Left ventricle myocardium inferior (tissue), 1 donor: ENCODE data around the gene THRAP3. TPM values are rescaled to one million over a fixed set of nuclear protein-coding genes. Genes with fewer than 3 reads are reported as not detected.
A peak's percentile ranks its signal among the peaks of the same experiment; 100 is the strongest.

Experiments used
- DNase-seq: peaks from one replicate; pipeline ENCODE4 v3.0.0-alpha.2; 2020
- H3K27ac ChIP-seq: fragments of 200-600 bp; replicated peaks from 2 replicates; pipeline ENCODE4 v1.8.0; 2021
- H3K27me3 ChIP-seq: fragments of 200-600 bp; 2 replicates; pipeline ENCODE4 v1.8.0; 2021; ENCODE audit warnings: low read depth
- H3K36me3 ChIP-seq: fragments of 200-600 bp; 2 replicates; pipeline ENCODE4 v1.8.0; 2021
- H3K4me1 ChIP-seq: fragments of 200-600 bp; 2 replicates; pipeline ENCODE4 v1.8.0; 2021
- H3K4me3 ChIP-seq: fragments of 200-600 bp; 2 replicates; pipeline ENCODE4 v1.8.0; 2021; ENCODE audit warnings: mild to moderate bottlenecking, moderate library complexity
- H3K9me3 ChIP-seq: fragments of 200-600 bp; replicated peaks from 2 replicates; pipeline ENCODE4 v1.8.0; 2021
- CTCF ChIP-seq: fragments of 200-600 bp; IDR thresholded peaks from 2 replicates; pipeline ENCODE4 v1.8.0; 2021; ENCODE audit warnings: antibody characterized with exemption, mild to moderate bottlenecking, borderline replicate concordance
- intact Hi-C: fragments of 100-400 bp; cut with micrococcal nuclease; formaldehyde crosslinking; loops from one replicate; pipeline ENCODE4 v1.11.0; 2022
- total RNA-seq: library from RNA; stranded (reverse); fragmentation: NEBNext Ultra II Directional; extraction: Animal tissue kit (Norgen Biotek cat#: 25700); gene quantifications from one replicate; pipeline ENCODE4 v1.2.1, GENCODE V29; 2021
- donor health status: DM: no; HTN: yes; CAD: no; lungs with severe emphysema.

THRAP3 gene
- total RNA-seq, 1 donor from 2014 or later, result 59.0 TPM

DNA sequence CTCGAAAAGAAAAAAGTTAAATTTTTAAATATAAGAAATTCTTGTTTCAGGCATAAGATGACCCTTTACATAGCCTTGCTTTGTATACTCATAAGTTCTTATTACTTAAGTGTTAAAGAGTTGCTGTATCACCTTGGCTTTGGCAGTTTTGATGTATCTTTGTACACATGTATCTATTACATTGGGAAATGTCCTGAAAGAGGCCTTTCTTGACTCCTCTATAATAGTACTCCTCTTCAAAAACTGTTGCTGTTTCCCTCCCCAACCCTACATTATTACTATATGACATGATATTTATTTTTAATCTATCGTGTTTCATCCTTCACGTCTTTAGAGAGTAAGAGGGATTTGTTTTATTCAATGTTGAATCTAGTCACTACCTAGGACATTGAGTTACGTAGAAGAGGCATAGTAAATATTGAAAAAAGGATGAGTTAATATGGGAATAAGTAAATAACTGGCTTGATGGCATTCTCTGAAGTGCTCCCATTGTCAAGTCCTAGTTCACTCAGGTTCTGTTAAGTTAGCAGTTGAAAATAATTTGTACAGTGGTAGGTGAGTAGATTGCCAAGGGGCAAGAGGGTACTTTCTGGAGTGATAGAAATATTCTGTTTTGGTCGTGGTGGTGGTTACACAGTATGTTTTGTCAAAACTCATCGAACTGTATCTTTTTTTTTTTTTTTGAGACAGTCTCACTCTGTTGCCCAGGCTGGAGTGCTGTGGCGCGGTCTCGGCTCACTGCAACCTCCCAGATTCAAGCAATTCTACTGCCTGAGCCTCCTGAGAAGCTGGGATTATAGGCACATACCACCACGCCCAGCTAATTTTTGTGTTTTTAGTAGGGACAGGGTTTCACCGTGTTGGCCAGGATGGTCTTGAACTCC is 8.2 kb downstream of the THRAP3 start:
- peak overlapping the region; percentile 43 for H3K27ac ChIP-seq
- H3K27me3 ChIP-seq, result no peaks in the 10 kb centered on the region
- H3K4me3 ChIP-seq, result no peak overlapping the region
- TF ChIP-seq CTCF, result no peak
- H3K4me1 ChIP-seq, result peaks cover 98% of the 10 kb centered on the region
- no peaks in the 10 kb centered on the region for H3K9me3 ChIP-seq
- no peak for DNase-seq
- peaks cover 43% of the 10 kb centered on the region for H3K36me3 ChIP-seq
- intact Hi-C loops, result no loop called here

- H3K36me3 ChIP-seq, result peaks cover 20% of the 10 kb centered on the region
- H3K4me3 ChIP-seq, result no peak overlapping the region
- H3K27me3 ChIP-seq, result no peaks in the 10 kb centered on the region
- no peaks in the 10 kb centered on the region for H3K9me3 ChIP-seq
- DNase-seq, result no peak
- H3K27ac ChIP-seq, result peak overlapping the region; percentile 80
- no peak for TF ChIP-seq CTCF
- intact Hi-C loops, result no loop called here
- H3K4me1 ChIP-seq, result peaks cover 98% of the 10 kb centered on the region
Observed at GRCh38 chr1:36236302-36236701, 12.1 kb downstream of the THRAP3 start.

DNA sequence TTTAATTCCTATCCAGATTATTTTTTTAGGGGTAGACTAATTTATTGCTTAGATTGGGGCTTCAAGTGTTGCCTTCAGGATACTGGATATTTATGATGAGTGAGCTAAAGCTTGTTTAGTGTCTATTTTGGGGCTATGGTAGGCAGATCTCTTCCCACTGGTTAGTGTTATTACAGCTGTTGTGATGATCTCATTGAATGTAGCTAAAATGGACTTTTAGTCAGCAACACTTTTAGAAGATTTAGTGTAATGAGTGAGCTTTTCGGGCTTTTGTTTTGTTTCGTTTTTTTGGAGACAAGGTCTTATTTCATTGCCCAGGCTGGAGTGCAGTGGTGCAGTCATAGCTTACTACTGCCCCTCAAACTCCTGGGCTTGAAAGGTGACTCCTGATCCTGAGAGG is 14.2 kb downstream of the THRAP3 start:
- H3K4me3 ChIP-seq, result peak overlapping the region; percentile 26
- H3K4me1 ChIP-seq, result peaks cover 94% of the 10 kb centered on the region
- DNase-seq, result no peak
- no peak for TF ChIP-seq CTCF
- H3K27ac ChIP-seq, result peak overlapping the region; percentile 80
- intact Hi-C loops, result no loop called here
- no peaks in the 10 kb centered on the region for H3K9me3 ChIP-seq
- H3K27me3 ChIP-seq, result no peaks in the 10 kb centered on the region
- H3K36me3 ChIP-seq, result peaks cover 22% of the 10 kb centered on the region

DNA sequence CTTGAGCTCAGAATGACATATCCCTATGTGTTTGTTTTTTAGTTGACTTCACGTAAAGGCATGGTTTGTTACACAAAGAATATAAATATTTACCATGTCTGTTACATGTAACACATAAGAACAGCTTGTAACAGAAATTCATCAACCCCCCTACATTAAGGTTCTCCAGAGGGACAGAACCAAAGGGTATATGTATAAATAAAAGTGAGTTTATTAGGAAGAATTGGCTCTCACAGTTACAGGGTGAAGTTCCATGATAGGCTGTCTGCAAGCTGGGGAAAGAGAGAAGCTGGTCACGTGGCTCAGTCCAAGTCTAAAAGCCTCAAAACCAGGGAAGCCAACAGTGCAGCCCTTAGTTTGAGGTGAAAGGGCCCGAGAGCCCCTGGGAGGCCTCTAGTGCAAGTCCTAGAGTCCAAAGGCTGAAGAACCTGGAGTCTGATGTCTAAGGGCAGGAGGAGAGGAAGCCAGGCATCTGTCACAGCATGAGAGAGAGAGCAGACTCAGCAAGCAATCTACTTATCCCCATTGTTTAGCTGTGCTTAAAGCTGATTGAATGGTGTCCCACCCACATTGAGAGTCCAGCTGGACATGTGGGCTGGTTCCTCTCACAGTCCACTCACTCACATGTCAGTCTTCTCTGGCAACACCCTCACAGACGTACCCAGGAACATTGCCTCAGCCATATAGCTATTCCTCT is 15.8 kb downstream of the THRAP3 start:
- intact Hi-C loops, result no loop called here
- H3K27me3 ChIP-seq, result no peaks in the 10 kb centered on the region
- peak; percentile 46 for DNase-seq
- H3K4me3 ChIP-seq, result no peak overlapping the region
- H3K27ac ChIP-seq, result peak overlapping the region; percentile 80
- peaks cover 91% of the 10 kb centered on the region for H3K4me1 ChIP-seq
- H3K9me3 ChIP-seq, result no peaks in the 10 kb centered on the region
- peaks cover 17% of the 10 kb centered on the region for H3K36me3 ChIP-seq
- TF ChIP-seq CTCF, result no peak

DNA sequence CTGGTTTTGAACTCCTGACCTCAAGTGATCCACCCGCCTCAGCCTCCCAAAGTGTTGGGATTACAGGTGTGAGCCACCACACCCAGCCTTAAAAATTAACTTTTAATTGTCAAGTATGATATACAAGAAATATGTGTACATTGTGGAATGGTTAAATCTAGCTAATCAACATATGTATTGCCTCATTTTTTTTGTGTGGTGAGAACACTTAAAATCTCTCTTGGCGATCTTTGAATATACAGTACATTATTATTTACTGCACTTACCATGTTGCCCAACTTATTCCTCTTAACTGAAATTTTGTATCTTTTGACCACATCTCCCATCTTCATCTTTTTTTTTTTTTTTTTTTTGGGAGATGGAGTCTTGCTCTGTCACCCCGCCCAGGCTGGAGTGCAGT is 23.3 kb downstream of the THRAP3 start:
- no peak for DNase-seq
- peaks cover 73% of the 10 kb centered on the region for H3K4me1 ChIP-seq
- H3K27ac ChIP-seq, result peak overlapping the region; percentile 58
- no peaks in the 10 kb centered on the region for H3K36me3 ChIP-seq
- intact Hi-C loops, result no loop called here
- no peaks in the 10 kb centered on the region for H3K27me3 ChIP-seq
- no peak overlapping the region for H3K4me3 ChIP-seq
- H3K9me3 ChIP-seq, result no peaks in the 10 kb centered on the region
- no peak for TF ChIP-seq CTCF
